Retinal pigment epithelial cell (primary cell): ENCODE results near the gene DNAJC22.

ENCODE experiments used
- DNase-seq: peaks from one replicate; pipeline ENCODE4 v3.0.0-alpha.2; 2010; ENCODE audit warnings: low read depth
- H3K4me3 ChIP-seq: 2 replicates; pipeline ENCODE4 v1.5.1; 2011; ENCODE audit warnings: mild to moderate bottlenecking, low read length, control low read depth, moderate library complexity
- TF ChIP-seq, protein P1 (sequence below): conservative IDR thresholded peaks from 2 replicates; pipeline ENCODE4 v1.5.1; 2011; ENCODE audit warnings: low read depth, low read length, control low read depth, inconsistent platforms

The DNAJC22 gene

DNA sequence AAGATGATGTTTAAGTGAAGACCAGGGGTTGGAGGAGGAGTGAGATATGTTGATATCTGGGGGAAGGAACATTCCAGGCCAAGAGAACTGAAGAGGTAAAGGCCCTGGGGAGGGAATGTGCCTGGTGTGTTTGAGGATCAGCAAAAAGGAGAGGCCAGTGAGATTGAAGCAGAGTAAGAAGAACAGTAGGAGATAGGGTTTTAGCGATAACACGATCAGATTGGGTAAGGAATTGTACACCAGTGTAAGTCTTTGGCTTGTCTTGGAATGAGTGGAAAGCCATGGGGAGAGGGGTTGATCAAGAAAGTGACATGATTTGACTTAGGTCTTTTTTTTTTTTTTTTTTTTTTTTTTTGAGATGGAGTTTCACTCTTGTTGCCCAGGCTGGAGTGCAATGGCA, 18.8 kb upstream of the DNAJC22 start:
- no peak overlapping the region for H3K4me3 ChIP-seq
- TF ChIP-seq, protein P1, sequence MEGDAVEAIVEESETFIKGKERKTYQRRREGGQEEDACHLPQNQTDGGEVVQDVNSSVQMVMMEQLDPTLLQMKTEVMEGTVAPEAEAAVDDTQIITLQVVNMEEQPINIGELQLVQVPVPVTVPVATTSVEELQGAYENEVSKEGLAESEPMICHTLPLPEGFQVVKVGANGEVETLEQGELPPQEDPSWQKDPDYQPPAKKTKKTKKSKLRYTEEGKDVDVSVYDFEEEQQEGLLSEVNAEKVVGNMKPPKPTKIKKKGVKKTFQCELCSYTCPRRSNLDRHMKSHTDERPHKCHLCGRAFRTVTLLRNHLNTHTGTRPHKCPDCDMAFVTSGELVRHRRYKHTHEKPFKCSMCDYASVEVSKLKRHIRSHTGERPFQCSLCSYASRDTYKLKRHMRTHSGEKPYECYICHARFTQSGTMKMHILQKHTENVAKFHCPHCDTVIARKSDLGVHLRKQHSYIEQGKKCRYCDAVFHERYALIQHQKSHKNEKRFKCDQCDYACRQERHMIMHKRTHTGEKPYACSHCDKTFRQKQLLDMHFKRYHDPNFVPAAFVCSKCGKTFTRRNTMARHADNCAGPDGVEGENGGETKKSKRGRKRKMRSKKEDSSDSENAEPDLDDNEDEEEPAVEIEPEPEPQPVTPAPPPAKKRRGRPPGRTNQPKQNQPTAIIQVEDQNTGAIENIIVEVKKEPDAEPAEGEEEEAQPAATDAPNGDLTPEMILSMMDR = no peak
- DNase-seq = no peak

DNA sequence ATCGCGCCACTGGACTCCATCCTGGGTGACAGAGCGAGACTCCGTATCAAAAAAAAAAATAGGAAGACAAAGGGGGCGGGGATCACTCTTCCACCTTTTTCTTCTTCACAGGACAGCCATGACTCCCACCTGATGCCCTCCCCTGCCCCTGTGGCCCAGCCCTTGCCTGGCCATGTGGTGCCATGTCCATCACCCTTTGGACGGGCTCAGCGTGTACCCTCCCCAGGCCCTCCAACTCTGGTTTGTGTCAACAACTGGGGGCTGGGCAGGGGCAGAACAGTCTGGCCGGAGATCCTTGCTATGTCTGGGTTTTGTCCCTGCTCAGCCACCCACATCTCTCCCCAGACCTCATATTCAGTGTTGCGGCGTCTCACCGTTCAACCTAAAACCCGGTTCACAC, 17.9 kb upstream of the DNAJC22 start:
- TF ChIP-seq, protein P1 = no peak
- no peak for DNase-seq

DNA sequence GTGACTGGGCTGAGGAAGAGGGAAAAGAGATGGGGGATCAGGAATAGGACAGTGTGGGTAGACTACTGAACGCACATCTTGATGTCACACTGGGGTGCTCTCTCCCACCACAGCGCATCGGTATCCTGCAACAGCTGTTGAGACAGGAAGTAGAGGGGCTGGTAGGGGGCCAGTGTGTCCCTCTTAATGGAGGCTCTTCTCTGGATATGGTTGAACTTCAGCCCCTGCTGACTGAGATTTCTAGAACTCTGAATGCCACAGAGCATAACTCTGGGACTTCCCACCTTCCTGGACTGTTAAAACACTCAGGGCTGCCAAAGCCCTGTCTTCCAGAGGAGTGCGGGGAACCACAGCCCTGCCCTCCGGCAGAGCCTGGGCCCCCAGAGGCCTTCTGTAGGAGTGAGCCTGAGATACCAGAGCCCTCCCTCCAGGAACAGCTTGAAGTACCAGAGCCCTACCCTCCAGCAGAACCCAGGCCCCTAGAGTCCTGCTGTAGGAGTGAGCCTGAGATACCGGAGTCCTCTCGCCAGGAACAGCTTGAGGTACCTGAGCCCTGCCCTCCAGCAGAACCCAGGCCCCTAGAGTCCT, 16.6 kb upstream of the DNAJC22 start:
- TF ChIP-seq, protein P1 = no peak
- DNase-seq = no peak
- H3K4me3 ChIP-seq = no peak overlapping the region

More for the DNA sequence above, 17.9 kb upstream of the DNAJC22 start:
- no peak overlapping the region for H3K4me3 ChIP-seq

DNA sequence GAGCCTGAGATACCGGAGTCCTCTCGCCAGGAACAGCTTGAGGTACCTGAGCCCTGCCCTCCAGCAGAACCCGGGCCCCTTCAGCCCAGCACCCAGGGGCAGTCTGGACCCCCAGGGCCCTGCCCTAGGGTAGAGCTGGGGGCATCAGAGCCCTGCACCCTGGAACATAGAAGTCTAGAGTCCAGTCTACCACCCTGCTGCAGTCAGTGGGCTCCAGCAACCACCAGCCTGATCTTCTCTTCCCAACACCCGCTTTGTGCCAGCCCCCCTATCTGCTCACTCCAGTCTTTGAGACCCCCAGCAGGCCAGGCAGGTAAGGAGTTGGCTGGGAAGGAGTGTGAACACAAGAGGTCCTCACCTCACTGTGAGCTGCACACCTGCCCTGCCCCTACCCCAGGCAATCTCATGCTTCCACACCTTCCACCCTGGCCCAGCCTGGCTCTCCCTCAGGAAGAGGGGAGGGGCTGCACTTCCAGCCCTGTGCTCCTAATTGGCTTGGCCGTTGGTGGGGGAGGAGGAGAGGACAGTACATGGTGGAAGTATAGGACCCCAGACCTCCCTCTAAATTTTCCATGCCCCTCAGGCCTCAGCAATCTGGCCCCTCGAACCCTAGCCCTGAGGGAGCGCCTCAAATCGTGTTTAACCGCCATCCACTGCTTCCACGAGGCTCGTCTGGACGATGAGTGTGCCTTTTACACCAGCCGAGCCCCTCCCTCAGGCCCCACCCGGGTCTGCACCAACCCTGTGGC, 15.9 kb upstream of the DNAJC22 start:
- DNase-seq = no peak
- H3K4me3 ChIP-seq = no peak overlapping the region
- TF ChIP-seq, protein P1 = no peak

DNA sequence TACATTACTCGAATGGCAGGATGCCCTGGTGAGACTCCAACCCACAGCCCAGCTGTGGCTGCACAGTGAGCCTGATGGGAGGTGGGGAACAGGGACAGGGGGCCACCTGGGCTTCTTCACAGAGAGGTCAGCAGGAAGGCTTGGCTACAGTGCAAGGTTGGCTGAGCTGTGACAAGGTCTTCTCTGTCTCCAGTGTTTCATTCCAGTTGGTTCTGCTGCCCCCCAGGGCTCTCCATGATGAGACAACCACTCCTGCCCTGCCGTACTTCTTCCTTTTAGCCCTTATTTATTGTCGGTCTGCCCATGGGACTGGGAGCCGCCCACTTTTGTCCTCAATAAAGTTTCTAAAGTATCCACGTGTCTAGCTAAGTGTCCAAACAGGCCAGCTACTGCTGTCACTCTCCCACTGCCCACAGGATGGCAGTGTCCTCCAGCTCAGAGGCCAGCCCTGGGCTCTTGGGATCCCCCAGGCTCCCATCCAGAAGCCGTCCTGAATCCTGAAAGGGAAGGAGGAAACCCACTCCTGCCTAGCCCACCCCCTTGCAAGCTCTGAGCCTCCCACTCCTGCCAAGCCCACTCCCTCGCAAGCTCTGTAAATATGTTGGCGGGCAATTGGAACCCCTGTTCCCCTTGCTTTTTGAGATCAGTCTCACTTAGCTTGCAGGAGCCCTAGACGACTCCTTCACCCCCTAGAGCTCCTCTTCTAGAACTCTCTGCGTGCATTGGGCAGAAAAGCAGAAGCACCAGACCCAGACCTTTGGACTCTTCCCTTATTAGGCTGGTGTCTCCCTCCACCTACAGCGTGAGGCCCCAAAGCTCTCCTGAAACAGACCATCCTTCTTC, 15.1 kb upstream of the DNAJC22 start:
- no peak for DNase-seq
- H3K4me3 ChIP-seq = no peak overlapping the region

DNA sequence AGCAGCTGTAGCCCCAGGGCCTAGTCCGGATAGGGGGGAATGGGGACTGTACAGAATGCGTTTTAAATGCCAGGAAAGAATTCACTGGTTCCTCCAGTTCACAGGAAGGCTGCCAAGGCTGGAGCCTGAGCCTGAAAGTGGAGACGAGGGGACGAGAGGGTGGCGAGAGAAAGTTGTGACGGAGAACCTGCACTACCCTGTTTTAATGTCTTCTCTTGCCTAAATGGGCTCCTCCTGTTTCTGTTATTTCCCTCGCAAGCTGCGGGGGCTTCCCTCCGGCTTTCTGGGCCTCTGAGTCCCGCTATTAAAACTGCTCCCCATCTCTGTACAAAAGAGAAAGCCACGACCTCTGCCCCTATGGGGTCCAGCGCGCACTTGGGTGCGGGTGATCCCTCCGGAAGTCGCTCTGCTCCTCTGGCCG, 14.2 kb upstream of the DNAJC22 start:
- H3K4me3 ChIP-seq = no peak overlapping the region

More for the DNA sequence above, 15.1 kb upstream of the DNAJC22 start:
- TF ChIP-seq, protein P1 = peak; percentile 88

More for the DNA sequence above, 14.2 kb upstream of the DNAJC22 start:
- TF ChIP-seq, protein P1 = no peak
- DNase-seq = no peak
